ENCODE data around the gene CD44. TPM values are rescaled to one million over a fixed set of nuclear protein-coding genes. Genes with fewer than 3 reads are reported as not detected.

Gene CD44
- total RNA-seq, 2 donors from 2014 or later: 321 to 613 TPM

GRCh38 chr11:35116762-35117640 lies 22.0 kb upstream of the CD44 start:
- H3K9me3 ChIP-seq: no peaks in the 10 kb centered on the region
- H3K27me3 ChIP-seq (replicated peaks; ENCODE audit: insufficient read depth): no peaks in the 10 kb centered on the region
- DNase-seq (ENCODE audit: low spot score): no peak
- peaks cover 13 to 20% of the 10 kb centered on the region in 2 donors for H3K4me1 ChIP-seq (ENCODE audit: control insufficient read depth in 1 of 2, low read depth in 2 of 2)
- no peaks in the 10 kb centered on the region for H3K36me3 ChIP-seq
- no peak overlapping the region for H3K4me3 ChIP-seq
- ATAC-seq (ENCODE audit: insufficient number of reproducible peaks, low FRiP score, low read depth): peak; percentile 41
- H3K27ac ChIP-seq: peak overlapping the region; percentile 35 to 45
- no peak for TF ChIP-seq CTCF (IDR thresholded peaks at IDR 0.05)

GRCh38 chr11:35118906-35119305 lies 20.1 kb upstream of the CD44 start:
- no peak overlapping the region for H3K27ac ChIP-seq
- no peak for TF ChIP-seq CTCF (IDR thresholded peaks at IDR 0.05)
- ATAC-seq (ENCODE audit: insufficient number of reproducible peaks, low FRiP score, low read depth): no peak

GRCh38 chr11:35121326-35121865 lies 17.6 kb upstream of the CD44 start:
- Histone ChIP-seq H3K9me3 (no peaks in the 10 kb centered on the region), H3K4me1 (ENCODE audit: control insufficient read depth in 1 of 2, low read depth in 2 of 2) (peaks cover 7 to 10% of the 10 kb centered on the region in 2 donors), H3K27ac (no peak overlapping the region), H3K4me3 (no peak overlapping the region), H3K27me3 (replicated peaks; ENCODE audit: insufficient read depth) (no peaks in the 10 kb centered on the region), H3K36me3 (no peaks in the 10 kb centered on the region)
- DNase-seq (ENCODE audit: low spot score) (no peak), ATAC-seq (ENCODE audit: insufficient number of reproducible peaks, low FRiP score, low read depth) (no peak)
- TF ChIP-seq CTCF (IDR thresholded peaks at IDR 0.05): no peak

More at GRCh38 chr11:35118906-35119305, 20.1 kb upstream of the CD44 start:
- Histone ChIP-seq H3K9me3 (no peaks in the 10 kb centered on the region), H3K27me3 (replicated peaks; ENCODE audit: insufficient read depth) (no peaks in the 10 kb centered on the region), H3K36me3 (no peaks in the 10 kb centered on the region), H3K4me1 (ENCODE audit: control insufficient read depth in 1 of 2, low read depth in 2 of 2) (peaks cover 13 to 20% of the 10 kb centered on the region in 2 donors), H3K4me3 (no peak overlapping the region)
- no peak for DNase-seq (ENCODE audit: low spot score)

GRCh38 chr11:35122308-35122707 lies 16.7 kb upstream of the CD44 start:
- ATAC-seq (ENCODE audit: insufficient number of reproducible peaks, low FRiP score, low read depth) (no peak), DNase-seq (ENCODE audit: low spot score) (no peak)
- Histone ChIP-seq H3K4me3 (no peak overlapping the region), H3K9me3 (no peaks in the 10 kb centered on the region), H3K36me3 (no peaks in the 10 kb centered on the region), H3K27ac (no peak overlapping the region), H3K4me1 (ENCODE audit: control insufficient read depth in 1 of 2, low read depth in 2 of 2) (peaks cover 0 to under 1% of the 10 kb centered on the region in 2 donors), H3K27me3 (replicated peaks; ENCODE audit: insufficient read depth) (no peaks in the 10 kb centered on the region)
- TF ChIP-seq CTCF (IDR thresholded peaks at IDR 0.05): no peak

- H3K36me3 ChIP-seq: no peaks in the 10 kb centered on the region
- no peaks in the 10 kb centered on the region for H3K4me1 ChIP-seq (ENCODE audit: control insufficient read depth in 1 of 2, low read depth in 2 of 2)
- no peak for DNase-seq (ENCODE audit: low spot score)
- H3K27me3 ChIP-seq (replicated peaks; ENCODE audit: insufficient read depth): no peaks in the 10 kb centered on the region
- no peak for TF ChIP-seq CTCF (IDR thresholded peaks at IDR 0.05)
- H3K9me3 ChIP-seq: no peaks in the 10 kb centered on the region
- no peak overlapping the region for H3K4me3 ChIP-seq
- no peak overlapping the region for H3K27ac ChIP-seq
- no peak for ATAC-seq (ENCODE audit: insufficient number of reproducible peaks, low FRiP score, low read depth)
Measured at GRCh38 chr11:35126000-35126878, 12.7 kb upstream of the CD44 start.

All from thoracic aorta (tissue), 2 donors.